H9 (cell line): ENCODE results near the gene MAD1L1. TPM values are rescaled to one million over a fixed set of nuclear protein-coding genes. Genes with fewer than 3 reads are reported as not detected.

Experiments
- DNase-seq: peaks from one replicate; pipeline ENCODE4 v3.0.0-alpha.2; 2017
- H2AFZ ChIP-seq: one replicate; pipeline ENCODE4 v1.6.1; 2013; ENCODE audit warnings: mild to moderate bottlenecking, low read length, control low read depth, moderate library complexity
- H2AK5ac ChIP-seq: 2 replicates; pipeline ENCODE4 v1.6.1; 2013; ENCODE audit warnings: low read length, control low read depth, mixed read lengths; ENCODE audit not compliant: insufficient read length
- H2BK120ac ChIP-seq: one replicate; pipeline ENCODE4 v1.6.1; 2013; ENCODE audit warnings: low read depth, mild to moderate bottlenecking, low read length, control low read depth, inconsistent platforms; ENCODE audit not compliant: poor library complexity, severe bottlenecking
- H2BK12ac ChIP-seq: 2 replicates; pipeline ENCODE4 v1.6.1; 2013; ENCODE audit warnings: low read length, control low read depth, mixed read lengths, low read depth; ENCODE audit not compliant: insufficient read length
- H2BK15ac ChIP-seq: 2 replicates; pipeline ENCODE4 v1.6.1; 2013; ENCODE audit warnings: low read depth, low read length, control low read depth
- H2BK20ac ChIP-seq: one replicate; pipeline ENCODE4 v1.6.1; 2013; ENCODE audit warnings: low read depth, mild to moderate bottlenecking, low read length, control low read depth, inconsistent platforms; ENCODE audit not compliant: poor library complexity, severe bottlenecking
- H2BK5ac ChIP-seq: 2 replicates; pipeline ENCODE4 v1.6.1; 2013; ENCODE audit warnings: low read length, control low read depth, mixed read lengths; ENCODE audit not compliant: insufficient read length
- H3K14ac ChIP-seq: 2 replicates; pipeline ENCODE4 v1.6.1; 2013; ENCODE audit warnings: low read length, control low read depth; ENCODE audit not compliant: insufficient read depth
- H3K18ac ChIP-seq: 2 replicates; pipeline ENCODE4 v1.6.1; 2013; ENCODE audit warnings: low read depth, mild to moderate bottlenecking, mixed read lengths, low read length, control low read depth; ENCODE audit not compliant: insufficient read length
- H3K23ac ChIP-seq: 2 replicates; pipeline ENCODE4 v1.6.1; 2013; ENCODE audit warnings: low read length, control low read depth, mixed read lengths, low read depth; ENCODE audit not compliant: insufficient read length
- H3K23me2 ChIP-seq: 2 replicates; pipeline ENCODE4 v1.6.1; 2013; ENCODE audit warnings: low read depth, mild to moderate bottlenecking, mixed read lengths, low read length, control low read depth; ENCODE audit not compliant: insufficient read length, poor library complexity, severe bottlenecking
- H3K27ac ChIP-seq: 2 replicates; pipeline ENCODE4 v1.5.1; 2013; ENCODE audit warnings: low read length, control low read depth, mixed read lengths, low read depth; ENCODE audit not compliant: insufficient read length
- H3K27me3 ChIP-seq: 2 replicates; pipeline ENCODE4 v1.6.1; 2013; ENCODE audit warnings: low read length, control low read depth, inconsistent platforms; ENCODE audit not compliant: insufficient read depth
- H3K4ac ChIP-seq: 2 replicates; pipeline ENCODE4 v1.6.1; 2013; ENCODE audit warnings: low read depth, mild to moderate bottlenecking, control low read depth, inconsistent platforms, low read length, moderate library complexity
- H3K4me1 ChIP-seq: 2 replicates; pipeline ENCODE4 v1.6.1; 2013; ENCODE audit warnings: low read length, control low read depth, inconsistent platforms; ENCODE audit not compliant: insufficient read depth
- H3K4me2 ChIP-seq: 2 replicates; pipeline ENCODE4 v1.6.1; 2013; ENCODE audit warnings: low read length, control low read depth, mixed read lengths; ENCODE audit not compliant: insufficient read length, insufficient read depth
- H3K56ac ChIP-seq: 2 replicates; pipeline ENCODE4 v1.6.1; 2013; ENCODE audit warnings: low read depth, mild to moderate bottlenecking, mixed read lengths, low read length, control low read depth; ENCODE audit not compliant: insufficient read length
- H3K79me1 ChIP-seq: 2 replicates; pipeline ENCODE4 v1.6.1; 2013; ENCODE audit warnings: low read depth, mild to moderate bottlenecking, moderate library complexity, low read length, control low read depth, inconsistent platforms; ENCODE audit not compliant: insufficient read depth, poor library complexity, severe bottlenecking
- H3K79me2 ChIP-seq: 2 replicates; pipeline ENCODE4 v1.6.1; 2013; ENCODE audit warnings: low read length, control low read depth, inconsistent platforms; ENCODE audit not compliant: insufficient read depth
- H3K9ac ChIP-seq: 2 replicates; pipeline ENCODE4 v1.6.1; 2013; ENCODE audit warnings: low read length, control low read depth, mixed read lengths; ENCODE audit not compliant: insufficient read length; ENCODE audit errors: extremely low read depth
- H3K9me3 ChIP-seq: one replicate; pipeline ENCODE4 v1.6.1; 2013; ENCODE audit warnings: low read depth, low read length, inconsistent platforms; ENCODE audit not compliant: control insufficient read depth
- H3T11ph ChIP-seq: one replicate; pipeline ENCODE4 v1.6.1; 2013; ENCODE audit warnings: mild to moderate bottlenecking, low read length, control low read depth, inconsistent platforms
- H4K20me1 ChIP-seq: one replicate; pipeline ENCODE4 v1.6.1; 2013; ENCODE audit not compliant: control insufficient read depth, insufficient read length, insufficient read depth
- H4K5ac ChIP-seq: 2 replicates; pipeline ENCODE4 v1.6.1; 2013; ENCODE audit warnings: low read depth, mild to moderate bottlenecking, mixed read lengths, low read length, control low read depth; ENCODE audit not compliant: insufficient read length
- H4K8ac ChIP-seq: replicated peaks from 2 replicates; pipeline ENCODE4 v1.6.1; 2013; ENCODE audit warnings: low read length, control low read depth, mixed read lengths, low read depth; ENCODE audit not compliant: insufficient read length
- H4K91ac ChIP-seq: 2 replicates; pipeline ENCODE4 v1.6.1; 2013; ENCODE audit warnings: low read depth, mild to moderate bottlenecking, moderate library complexity, mixed read lengths, low read length, control low read depth; ENCODE audit not compliant: insufficient read length
- H3K27ac Mint-ChIP-seq, 3 experiments: 2 replicates in 2 of 3; 3 replicates in 1 of 3; pipeline ENCODE4 v1.8.0; 2020 to 2021; ENCODE audit warnings: mixed read lengths in 3 of 3, mild to moderate bottlenecking in 1 of 3, moderate library complexity in 1 of 3
- H3K27me3 Mint-ChIP-seq: 2 replicates; pipeline ENCODE4 v1.8.0; 2021; ENCODE audit warnings: low read depth, mild to moderate bottlenecking, moderate library complexity, mixed read lengths
- H3K36me3 Mint-ChIP-seq, 3 experiments: 2 replicates in 2 of 3; 3 replicates in 1 of 3; pipeline ENCODE4 v1.8.0; 2020 to 2021; ENCODE audit warnings: low read depth in 3 of 3, mixed read lengths in 3 of 3; ENCODE audit not compliant: insufficient read depth in 1 of 3
- H3K4me1 Mint-ChIP-seq, 2 experiments: 2 replicates each; pipeline ENCODE4 v1.8.0; 2020; ENCODE audit warnings: mixed read lengths in 2 of 2
- H3K4me3 Mint-ChIP-seq, 2 experiments: 2 replicates in 1 of 2; 3 replicates in 1 of 2; pipeline ENCODE4 v1.8.0; 2020 to 2021; ENCODE audit warnings: mild to moderate bottlenecking in 2 of 2, mixed read lengths in 2 of 2, moderate library complexity in 1 of 2
- H3K9me3 Mint-ChIP-seq, 2 experiments: 2 replicates in 1 of 2; 3 replicates in 1 of 2; pipeline ENCODE4 v1.8.0; 2020; ENCODE audit warnings: mild to moderate bottlenecking in 2 of 2, mixed read lengths in 2 of 2, moderate library complexity in 1 of 2
- CTCF ChIP-seq: fragments of 200-600 bp; sonication (generic); conservative IDR thresholded peaks from 3 replicates; pipeline ENCODE4 v1.8.0; 2021; ENCODE audit warnings: antibody characterized with exemption, mild to moderate bottlenecking
- WGBS: extraction: QIAGEN DNeasy Blood & Tissue Kit; methylation state at CpG from one replicate; pipeline ENCODE4 v1.1.7; 2013; ENCODE audit warnings: missing lambda C conversion rate, low lambda C conversion rate, mixed read lengths; ENCODE audit not compliant: insufficient read length; ENCODE audit errors: extremely low coverage; 5-methylcytosine and 5-hydroxymethylcytosine counted together
- total RNA-seq: library from RNA; stranded (reverse); gene quantifications from 2 replicates; pipeline ENCODE4 v1.2.1, GENCODE V29; 2021

Gene MAD1L1
- total RNA-seq, 1 experiment from 2014 or later, result 39.0 TPM

- no peaks in the 10 kb centered on the region for H3K4me1 Mint-ChIP-seq
- Histone ChIP-seq H3K23ac (no peak overlapping the region), H3K27ac (no peak overlapping the region), H2BK120ac (no peak overlapping the region), H3K23me2 (no peaks in the 10 kb centered on the region), H2AK5ac (no peak overlapping the region), H2BK12ac (no peak overlapping the region), H3K4ac (no peak overlapping the region), H3K18ac (no peak overlapping the region), H2BK5ac (no peak overlapping the region), H4K91ac (no peak overlapping the region), H3K79me2 (no peaks in the 10 kb centered on the region), H2AFZ (no peak overlapping the region), H4K5ac (no peak overlapping the region), H3K27me3 (no peaks in the 10 kb centered on the region), H3T11ph (no peak overlapping the region), H3K4me1 (no peaks in the 10 kb centered on the region), H3K9me3 (no peaks in the 10 kb centered on the region), H3K9ac (no peak overlapping the region), H3K4me2 (no peak overlapping the region), H3K56ac (no peak overlapping the region), H3K79me1 (no peaks in the 10 kb centered on the region), H2BK15ac (no peak overlapping the region), H4K20me1 (no peaks in the 10 kb centered on the region), H2BK20ac (no peak overlapping the region), H4K8ac (no peak overlapping the region), H3K14ac (no peak overlapping the region)
- no peaks in the 10 kb centered on the region for H3K9me3 Mint-ChIP-seq
- H3K27me3 Mint-ChIP-seq, result no peaks in the 10 kb centered on the region
- H3K4me3 Mint-ChIP-seq, result no peak overlapping the region
- no peak for DNase-seq
- peak overlapping the region in 2 of 3 experiments; percentile 12 to 19; a peak in 3 of 7 replicates for H3K27ac Mint-ChIP-seq
- WGBS, result no CpG with 5 or more reads among the region's 17 CpGs
- peaks cover 8 to 38% (median 21%) of the 10 kb centered on the region in 3 experiments; a peak in 5 of 7 replicates for H3K36me3 Mint-ChIP-seq
- TF ChIP-seq CTCF, result no peak
Measured at GRCh38 chr7:2257651-2258050, 24.9 kb upstream of the MAD1L1 start.
